ENCODE data around the gene CLPX.
"Not testable (repeated sequence)": the region's sequence is repeated elsewhere in the genome, so short reads cannot be mapped to it uniquely, and the experiment has no call there.

Gene CLPX

GRCh38 chr15:65099801-65100200, 85.3 kb downstream of the CLPX start:
- DNase-seq = not testable (repeated sequence)

- DNase-seq = no peak
Measured at GRCh38 chr15:65099336-65099735, 85.8 kb downstream of the CLPX start.
